DMS153 treated with DMSO at 0.1 percent for 48 hours (cell line): ENCODE results near the gene SKAP2.

Source experiments
- DNase-seq: peaks from one replicate; lab custom pipeline; 2025; ENCODE audit not compliant: unreplicated experiment; lab: John Stamatoyannopoulos, UW

The SKAP2 gene

GRCh38 chr7:26779978-26780595 lies 84.3 kb downstream of the SKAP2 start:
- DNase-seq = no peak

GRCh38 chr7:26777385-26777784 lies 87.0 kb downstream of the SKAP2 start:
- no peak for DNase-seq

- DNase-seq = no peak
Observed at GRCh38 chr7:26760501-26760900, 103.9 kb downstream of the SKAP2 start.

GRCh38 chr7:26759108-26759507 lies 105.3 kb downstream of the SKAP2 start:
- DNase-seq = no peak

- DNase-seq = no peak
Observed at GRCh38 chr7:26743205-26743604, 121.2 kb downstream of the SKAP2 start.

- DNase-seq = no peak
Observed at GRCh38 chr7:26735976-26736600, 128.3 kb downstream of the SKAP2 start.

GRCh38 chr7:26729150-26729775 lies 135.1 kb downstream of the SKAP2 start:
- no peak for DNase-seq

- no peak for DNase-seq
Observed at GRCh38 chr7:26726051-26726450, 138.3 kb downstream of the SKAP2 start.

GRCh38 chr7:26724795-26725194 lies 139.6 kb downstream of the SKAP2 start:
- DNase-seq = no peak

GRCh38 chr7:26723129-26723528 lies 141.3 kb downstream of the SKAP2 start:
- DNase-seq = no peak

- no peak for DNase-seq
Observed at GRCh38 chr7:26721450-26721849, 142.9 kb downstream of the SKAP2 start.

GRCh38 chr7:26718063-26718462 lies 146.3 kb downstream of the SKAP2 start:
- DNase-seq = no peak

GRCh38 chr7:26714438-26714837 lies 150.0 kb downstream of the SKAP2 start:
- DNase-seq = no peak

GRCh38 chr7:26714006-26714405 lies 150.4 kb downstream of the SKAP2 start:
- no peak for DNase-seq

- no peak for DNase-seq
Observed at GRCh38 chr7:26709210-26709990, 155.0 kb downstream of the SKAP2 start.

- peak; percentile 56 for DNase-seq
Observed at GRCh38 chr7:26705567-26705966, 158.8 kb downstream of the SKAP2 start.

- DNase-seq = no peak
Observed at GRCh38 chr7:26704786-26705185, 159.6 kb downstream of the SKAP2 start.

- DNase-seq = no peak
Observed at GRCh38 chr7:26704036-26704435, 160.4 kb downstream of the SKAP2 start.

- no peak for DNase-seq
Observed at GRCh38 chr7:26700893-26701292, 163.5 kb downstream of the SKAP2 start.

- no peak for DNase-seq
Observed at GRCh38 chr7:26700386-26700785, 164.0 kb downstream of the SKAP2 start.

GRCh38 chr7:26699766-26700165 lies 164.6 kb downstream of the SKAP2 start:
- no peak for DNase-seq

GRCh38 chr7:26698806-26699205 lies 165.6 kb downstream of the SKAP2 start:
- DNase-seq = no peak
